ENCODE measurements around the gene GNA15.

The GNA15 gene

GRCh38 chr19:3178973-3179738 lies 43.3 kb downstream of the GNA15 start:
- no peak for TF ChIP-seq CTCF (IDR thresholded peaks at IDR 0.05; ENCODE audit: low read depth, low read length)
- Histone ChIP-seq H3K27me3 (no peaks in the 10 kb centered on the region), H3K4me3 (ENCODE audit: low read depth, low read length) (no peak overlapping the region), H3K4me1 (no peaks in the 10 kb centered on the region), H3K36me3 (no peaks in the 10 kb centered on the region), H3K9me3 (no peaks in the 10 kb centered on the region)
- no peak for DNase-seq

- Histone ChIP-seq H3K4me1 (no peaks in the 10 kb centered on the region), H3K36me3 (no peaks in the 10 kb centered on the region), H3K27me3 (no peaks in the 10 kb centered on the region), H3K4me3 (ENCODE audit: low read depth, low read length) (no peak overlapping the region), H3K9me3 (no peaks in the 10 kb centered on the region)
- TF ChIP-seq CTCF (IDR thresholded peaks at IDR 0.05; ENCODE audit: low read depth, low read length), result no peak
- no peak for DNase-seq
Measured at GRCh38 chr19:3179739-3180293, 44.0 kb downstream of the GNA15 start.

- Histone ChIP-seq H3K4me3 (ENCODE audit: low read depth, low read length) (no peak overlapping the region), H3K9me3 (no peaks in the 10 kb centered on the region), H3K4me1 (peaks cover 3% of the 10 kb centered on the region; the same call in 1 of the 2 replicates), H3K27me3 (no peaks in the 10 kb centered on the region), H3K36me3 (peaks cover 5% of the 10 kb centered on the region; the same call in 1 of the 2 replicates)
- TF ChIP-seq CTCF (IDR thresholded peaks at IDR 0.05; ENCODE audit: low read depth, low read length), result no peak
- DNase-seq, result no peak
Measured at GRCh38 chr19:3183721-3184641, 48.1 kb downstream of the GNA15 start.

- no peaks in the 10 kb centered on the region for H3K27me3 ChIP-seq
- no peak for TF ChIP-seq CTCF (IDR thresholded peaks at IDR 0.05; ENCODE audit: low read depth, low read length)
- peaks cover 9% of the 10 kb centered on the region; the same call in 1 of the 2 replicates for H3K36me3 ChIP-seq
- H3K4me1 ChIP-seq, result peaks cover 3% of the 10 kb centered on the region; the same call in 1 of the 2 replicates
- no peaks in the 10 kb centered on the region for H3K9me3 ChIP-seq
- H3K4me3 ChIP-seq (ENCODE audit: low read depth, low read length), result peak overlapping the region; percentile 78
- peak; percentile 79 for DNase-seq
Measured at GRCh38 chr19:3184847-3185460, 49.1 kb downstream of the GNA15 start.

- H3K9me3 ChIP-seq, result no peaks in the 10 kb centered on the region
- peaks cover 13% of the 10 kb centered on the region; the same call in 1 of the 2 replicates for H3K36me3 ChIP-seq
- peak within 1 kb of the TSS; percentile 78 for H3K4me3 ChIP-seq (ENCODE audit: low read depth, low read length)
- TF ChIP-seq CTCF (IDR thresholded peaks at IDR 0.05; ENCODE audit: low read depth, low read length), result no peak
- peaks cover 3% of the 10 kb centered on the region; the same call in 1 of the 2 replicates for H3K4me1 ChIP-seq
- peak; percentile 97 for DNase-seq
- no peaks in the 10 kb centered on the region for H3K27me3 ChIP-seq
Measured at GRCh38 chr19:3185461-3186159, 49.8 kb downstream of the GNA15 start, which contains the start of gene NCLN. TSS of gene NCLN (plus strand) at chr19:3185930. CDS start at chr19:3186031, 101 bp downstream.
